ENCODE measurements around the gene GHDC.

The GHDC gene

DNA sequence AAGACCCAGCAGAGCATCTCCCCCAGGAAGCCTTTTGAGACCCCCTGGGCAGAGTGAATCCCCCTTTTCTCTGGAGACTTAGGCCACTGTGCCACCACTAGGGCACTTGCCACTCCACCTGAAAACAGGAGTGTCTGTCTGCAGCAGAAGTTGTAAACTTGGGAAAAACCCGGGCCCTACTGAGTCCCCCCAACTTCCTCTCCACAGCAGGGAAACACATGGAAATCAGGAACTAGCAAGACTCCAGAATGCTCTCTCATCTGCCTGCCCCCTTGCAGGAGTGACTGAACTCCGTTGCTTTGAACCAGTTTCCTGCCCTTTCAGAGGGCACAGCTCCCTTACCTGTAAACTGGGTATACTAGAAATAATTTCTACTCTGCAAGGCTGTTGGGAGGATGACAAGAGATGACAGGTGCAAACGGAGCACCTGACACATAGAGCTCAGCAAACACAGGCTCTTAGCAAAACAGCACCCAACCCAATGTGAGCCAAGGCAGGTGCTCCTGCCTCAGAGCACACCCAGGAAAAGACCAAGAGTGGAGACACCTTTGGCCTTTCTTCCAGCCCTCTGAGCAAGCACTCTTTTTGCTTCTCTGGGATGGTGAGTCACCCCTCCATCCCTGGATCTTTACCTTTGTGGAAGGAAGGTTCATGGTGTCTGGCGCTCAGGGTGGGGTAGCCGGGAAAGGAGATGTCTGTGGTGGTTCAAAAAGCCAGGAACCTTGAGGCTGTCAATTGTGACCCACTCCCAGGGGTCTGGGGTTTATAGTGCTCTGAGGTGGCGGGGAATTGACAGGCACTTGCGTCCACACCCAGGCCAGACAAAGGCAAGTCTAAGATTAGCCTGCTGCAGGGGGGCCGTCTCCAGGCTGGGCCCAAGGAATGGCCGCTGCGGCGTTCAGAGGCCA is 9.3 kb downstream of the GHDC start, which contains the start of gene HCRT:
Gene HCRT (minus strand): TSS at position 740 of the 908 bp plus-strand sequence. CDS start 87 bp downstream, at position 653.
- DNase-seq (ENCODE audit: low read depth in 2 of 3, low spot score in 1 of 3) = no peak

DNA sequence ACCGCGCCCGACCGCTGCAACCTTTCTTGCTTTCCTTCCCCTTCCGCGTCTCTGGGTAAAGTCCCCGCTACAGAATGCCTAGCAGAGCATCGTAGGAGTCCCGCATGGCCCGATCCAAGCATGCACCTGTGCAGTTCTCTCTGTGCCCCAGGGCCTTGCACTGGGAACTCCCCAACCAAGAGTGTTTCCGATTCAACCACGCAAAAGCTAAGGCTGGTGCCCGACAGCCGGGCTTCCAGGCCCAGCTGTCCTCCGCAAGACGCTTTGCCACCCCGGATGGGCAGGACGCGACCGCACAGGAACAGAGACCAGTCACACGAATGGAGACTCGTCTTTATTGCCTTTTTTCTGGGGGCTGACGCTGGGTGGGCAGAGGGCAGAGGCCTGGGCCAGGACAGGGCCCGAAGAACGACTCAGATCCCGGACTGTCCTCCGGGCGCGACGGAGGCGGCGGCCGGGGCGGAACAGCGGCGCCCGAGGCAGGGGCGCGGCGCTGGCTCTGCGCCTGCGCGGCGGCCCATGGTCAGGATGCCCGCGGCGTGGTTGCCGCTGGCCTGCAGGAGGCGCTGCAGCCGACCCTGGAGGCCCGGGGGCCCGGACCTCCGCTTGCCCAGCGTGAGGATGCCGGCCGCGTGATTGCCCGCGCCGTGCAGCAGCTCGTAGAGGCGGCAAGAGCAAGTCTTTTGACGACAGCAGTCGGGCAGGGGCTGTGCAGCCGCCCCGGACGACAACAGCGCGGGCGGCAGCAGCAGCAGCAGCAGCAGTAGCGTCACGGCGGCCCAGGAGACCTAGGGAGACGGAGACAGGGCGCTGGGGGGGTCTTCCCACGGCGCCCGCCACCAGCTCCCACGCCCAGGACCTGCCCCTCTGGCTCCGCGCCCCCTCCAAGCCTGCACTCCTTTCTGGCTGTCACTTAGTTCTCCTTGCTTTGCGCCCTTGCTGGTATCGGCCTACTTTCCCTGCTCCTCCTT is 10.3 kb downstream of the GHDC start:
- peak; percentile 66 to 78 (median 75) for DNase-seq (ENCODE audit: low read depth in 2 of 3, low spot score in 1 of 3)

DNA sequence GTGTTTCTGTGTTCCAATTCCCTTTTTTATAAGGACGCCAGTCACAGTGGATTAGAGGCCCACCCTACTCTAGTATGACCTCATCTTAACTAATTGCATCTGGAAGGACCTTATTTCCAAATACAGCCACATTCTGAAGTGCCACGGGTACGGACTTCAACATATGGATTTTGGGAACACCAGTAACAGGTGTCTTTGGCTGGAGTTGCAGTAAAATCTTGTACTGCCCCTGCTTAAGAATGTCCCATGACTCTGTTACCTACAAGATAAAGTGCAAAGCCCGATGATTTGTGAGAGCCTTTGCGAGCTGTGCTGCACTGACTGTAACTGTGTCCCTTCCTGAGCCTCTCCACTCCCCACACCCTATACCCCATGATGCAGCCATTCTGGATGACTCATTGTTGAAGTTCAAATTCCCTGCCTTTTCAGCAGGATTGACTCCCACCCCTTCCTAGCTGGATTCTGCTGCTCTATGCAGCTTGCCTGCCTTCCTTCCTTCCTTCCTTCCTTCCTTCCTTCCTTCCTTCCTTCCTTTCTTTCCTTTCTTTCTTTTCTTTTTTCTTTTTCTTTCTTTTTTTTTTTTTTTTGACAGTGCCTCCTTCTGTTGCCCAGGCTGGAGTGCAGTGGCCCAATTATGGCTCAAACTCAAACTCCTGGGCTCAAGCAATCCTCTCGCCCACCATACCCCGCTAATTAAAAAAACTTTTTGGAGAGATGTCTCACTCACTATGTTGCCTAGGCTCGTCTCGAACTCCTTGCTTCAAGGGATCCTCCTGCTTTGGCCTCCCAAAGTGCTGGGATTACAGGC is 11.2 kb downstream of the GHDC start:
- no peak for DNase-seq (ENCODE audit: low read depth in 2 of 3, low spot score in 1 of 3)

DNA sequence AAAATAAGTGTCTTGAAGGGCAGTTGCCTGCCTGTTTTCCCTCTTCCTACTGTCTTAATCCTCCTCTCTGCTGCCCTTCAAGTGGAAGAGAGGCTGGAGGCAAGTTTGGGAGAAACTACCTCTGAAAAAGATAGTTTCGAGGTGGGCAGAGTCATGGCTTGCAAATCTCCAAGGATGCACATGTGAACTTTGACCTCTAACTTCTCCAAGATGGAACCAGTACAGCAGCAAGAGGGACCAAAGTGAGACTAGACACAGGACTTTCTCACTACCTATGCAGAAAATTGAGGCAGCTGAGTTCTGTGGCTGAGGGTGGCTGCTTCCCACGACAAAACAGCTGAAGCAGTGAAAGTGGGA is 12.5 kb downstream of the GHDC start:
- no peak for DNase-seq (ENCODE audit: low read depth in 2 of 3, low spot score in 1 of 3)

DNA sequence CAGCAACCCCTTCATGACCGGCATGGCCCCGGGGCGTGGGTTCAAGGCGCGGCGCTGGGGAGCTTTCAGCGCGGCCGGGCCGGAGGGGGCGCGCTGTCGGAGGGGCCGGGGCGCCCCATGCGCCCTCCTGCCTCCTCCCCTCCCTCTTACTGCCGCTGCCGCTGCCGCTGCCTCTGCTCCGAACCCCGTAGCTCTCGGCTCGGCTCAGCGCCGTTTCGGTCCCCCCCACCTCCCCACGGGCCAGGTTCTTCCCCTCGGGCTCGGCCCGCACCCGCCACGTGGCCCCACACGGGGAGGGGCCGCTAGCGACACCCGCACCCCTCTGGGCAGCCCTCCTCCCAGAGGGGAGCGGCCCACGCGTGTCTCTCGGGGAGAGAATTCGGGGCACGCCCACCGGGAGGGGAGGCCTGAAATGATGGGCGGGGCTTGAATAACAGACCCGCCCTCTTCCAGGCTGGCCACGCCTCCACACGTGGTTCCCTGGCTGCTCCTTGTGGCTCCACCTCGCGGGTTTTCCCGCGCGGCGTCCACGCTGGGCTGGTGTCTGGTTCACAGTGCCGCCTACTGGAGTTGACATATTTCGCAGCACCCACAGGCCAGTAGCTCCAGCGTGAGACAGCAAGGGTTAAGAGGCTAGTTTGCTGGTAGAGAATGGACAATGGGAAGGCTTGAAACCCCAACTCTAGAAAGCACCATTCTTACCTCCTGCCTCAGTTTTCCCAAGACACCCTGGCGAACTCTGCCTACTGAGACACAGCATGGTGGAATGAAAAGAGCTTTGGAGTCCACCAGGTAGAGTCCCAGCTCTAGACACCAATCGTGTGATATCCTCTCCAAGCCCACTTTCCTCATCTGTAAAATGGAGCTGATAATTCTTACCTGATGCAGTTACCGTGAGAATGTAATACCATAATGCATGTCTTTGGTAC is 13.1 kb downstream of the GHDC start, which contains the start of gene KCNH4:
Gene KCNH4 (minus strand): TSS at position 221 of the 929 bp plus-strand sequence. CDS start 197 bp downstream, at position 24.
- peak; percentile 85 to 93 (median 88) for DNase-seq (ENCODE audit: low read depth in 2 of 3, low spot score in 1 of 3)

DNA sequence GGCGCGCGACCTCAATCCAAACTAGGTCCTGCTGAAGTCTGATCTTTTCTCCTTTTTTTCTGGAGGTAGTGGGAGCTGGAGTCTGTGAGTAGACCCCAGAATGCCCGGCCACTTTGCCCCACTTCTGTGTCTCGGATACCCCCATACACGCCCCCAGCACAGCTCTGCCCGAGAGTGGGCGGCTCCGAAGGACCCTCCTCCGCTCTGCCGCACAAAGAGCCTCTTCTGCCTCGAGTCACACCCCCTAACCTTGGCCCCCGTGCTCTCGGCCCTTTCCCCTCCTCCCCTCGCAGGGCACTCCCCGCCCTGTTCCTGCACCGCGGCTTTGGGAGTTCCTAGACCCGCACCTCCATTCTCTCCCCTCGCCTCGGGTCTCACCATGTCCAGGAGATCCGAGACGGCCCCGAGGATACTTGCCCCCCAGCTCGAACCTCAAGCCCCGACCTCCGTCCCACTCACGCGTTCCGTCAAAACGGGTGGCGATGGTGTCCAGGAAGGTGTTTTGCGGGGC is 13.8 kb downstream of the GHDC start:
- no peak for DNase-seq (ENCODE audit: low read depth in 2 of 3, low spot score in 1 of 3)

DNA sequence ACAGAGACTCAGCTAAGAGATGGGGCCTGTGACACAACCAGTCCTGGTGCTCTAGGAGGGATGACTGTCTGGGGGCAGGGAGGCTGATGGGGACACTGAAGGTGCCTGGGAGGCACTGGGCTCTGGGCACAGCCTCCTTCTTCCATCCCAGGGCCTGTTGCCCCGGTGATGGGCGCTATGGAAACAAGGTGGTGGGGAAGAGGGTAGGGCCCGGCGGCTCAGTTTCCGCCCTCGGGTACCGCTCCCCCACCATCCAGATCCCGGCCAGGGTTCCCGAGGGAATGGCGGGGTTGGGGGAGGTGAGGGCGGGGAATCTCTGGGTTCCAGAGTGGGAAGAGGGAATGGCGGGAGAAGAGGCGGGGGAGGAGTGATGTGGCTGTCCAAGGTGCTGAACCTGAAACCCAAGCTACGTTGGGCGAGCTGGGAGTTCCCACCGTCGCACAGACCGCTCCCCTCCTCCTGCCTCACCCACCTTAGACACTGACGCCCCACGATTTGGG is 14.3 kb downstream of the GHDC start:
- DNase-seq (ENCODE audit: low read depth in 2 of 3, low spot score in 1 of 3) = peak in 1 of 3 donors; percentile 10

DNA sequence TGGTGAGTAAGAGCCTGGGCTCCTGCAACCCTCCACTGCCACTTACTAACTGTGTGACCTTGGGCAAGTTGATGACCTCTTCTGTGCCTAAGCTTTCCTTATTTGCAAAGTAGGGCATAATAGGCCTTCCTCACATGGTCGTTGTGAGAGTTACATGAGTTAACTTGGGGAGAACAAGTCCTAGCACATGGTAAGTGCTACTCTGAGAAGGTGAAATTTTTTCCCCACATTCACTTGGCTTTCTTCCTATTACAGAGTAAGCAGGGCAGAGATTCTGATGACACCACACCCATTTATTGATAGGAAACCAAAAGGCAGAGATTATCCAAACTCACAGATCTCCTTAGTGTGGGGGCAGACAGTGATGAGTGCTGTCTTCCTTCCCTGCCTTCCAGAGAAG is 15.0 kb downstream of the GHDC start:
- DNase-seq (ENCODE audit: low read depth in 2 of 3, low spot score in 1 of 3) = no peak

DNA sequence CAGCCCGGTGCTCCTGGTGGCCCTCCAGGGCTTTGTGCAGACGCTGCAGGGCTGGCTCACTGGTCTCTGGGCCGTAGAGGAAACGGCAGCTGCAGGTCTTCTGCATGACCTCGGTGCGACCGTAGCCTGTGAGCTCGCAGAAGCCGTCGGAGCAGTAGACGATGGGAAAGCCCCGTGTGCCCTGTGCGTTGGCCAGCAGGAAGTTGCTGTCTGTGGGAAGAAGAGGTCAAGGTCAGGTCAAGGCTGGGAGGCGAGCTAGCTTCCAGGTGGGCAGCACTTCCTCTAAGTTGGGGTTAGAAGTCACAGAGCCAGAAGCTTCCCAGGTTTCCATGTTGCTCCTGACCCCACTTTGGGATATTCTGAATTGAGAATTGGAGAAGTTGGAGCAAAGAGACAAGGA is 15.5 kb downstream of the GHDC start:
- no peak for DNase-seq (ENCODE audit: low read depth in 2 of 3, low spot score in 1 of 3)

DNA sequence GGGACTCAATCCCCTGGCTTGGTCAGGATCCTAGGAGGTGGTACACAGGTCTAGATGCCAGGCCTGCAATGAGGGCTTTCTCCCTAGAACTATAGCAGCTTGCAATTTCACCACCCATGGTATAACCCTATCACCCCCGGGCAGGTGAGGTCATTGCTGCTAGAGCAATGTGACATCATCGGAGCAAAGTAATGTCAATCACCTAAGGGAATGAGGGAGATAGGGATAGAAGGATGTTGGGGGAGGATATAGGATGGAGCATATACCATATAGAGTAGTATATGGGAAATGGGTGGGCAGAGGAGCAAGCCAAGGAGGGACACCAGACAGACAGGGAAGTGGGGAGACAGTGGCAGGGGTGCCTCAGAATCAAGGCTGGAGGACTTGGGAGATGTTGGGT is 16.6 kb downstream of the GHDC start:
- DNase-seq (ENCODE audit: low read depth in 2 of 3, low spot score in 1 of 3) = no peak

DNA sequence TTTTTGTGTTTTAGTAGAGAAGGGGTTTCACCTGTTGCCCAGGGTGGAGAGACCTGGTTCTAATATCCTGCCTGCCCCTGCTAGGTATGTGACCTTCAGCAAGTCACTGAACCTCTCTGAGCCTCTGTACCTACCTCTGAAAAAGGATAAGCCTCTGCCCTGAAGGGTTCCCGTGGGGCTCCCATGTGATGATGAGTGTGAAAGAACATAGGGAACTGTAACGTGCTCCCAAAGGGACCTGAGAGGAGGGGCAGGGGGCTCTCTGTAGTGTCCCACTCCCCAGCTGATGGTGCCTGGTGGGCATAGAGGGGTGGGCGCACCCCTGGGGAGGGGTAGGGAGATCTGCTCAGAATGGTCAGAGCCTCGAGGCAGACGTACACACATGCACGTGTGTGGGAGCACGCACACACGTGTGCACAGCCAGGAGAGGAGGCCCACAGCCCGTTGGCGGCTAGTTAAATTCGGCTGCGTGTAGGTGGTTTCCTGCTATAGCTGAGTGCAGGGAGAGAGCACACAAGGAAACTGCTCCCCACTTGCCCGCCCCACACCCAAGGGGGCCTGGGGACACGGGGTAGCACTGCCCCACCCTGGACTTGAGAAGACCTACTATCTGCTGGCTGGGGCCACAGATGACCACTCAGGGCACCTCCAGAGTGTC is 20.0 kb downstream of the GHDC start:
- DNase-seq (ENCODE audit: low read depth in 2 of 3, low spot score in 1 of 3) = no peak

DNA sequence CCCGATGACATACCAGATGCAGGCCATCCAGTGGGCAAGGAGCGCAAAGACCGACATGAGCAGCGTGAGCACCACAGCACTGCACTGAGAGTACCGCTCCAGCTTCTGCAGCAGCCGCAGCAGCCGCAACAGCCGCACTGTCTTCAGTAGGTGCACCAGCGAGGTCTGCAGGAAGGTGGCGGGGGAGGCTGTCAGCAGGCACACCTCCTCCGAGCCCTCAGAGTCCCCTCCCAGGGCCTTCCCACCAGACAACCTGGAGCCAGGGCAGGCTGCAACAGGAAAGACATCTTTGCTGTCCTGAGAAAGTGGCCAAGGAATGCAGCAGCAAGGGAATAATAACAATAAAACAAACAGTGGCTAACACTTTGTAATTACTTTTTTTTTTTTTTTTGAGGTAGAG is 22.5 kb downstream of the GHDC start:
- no peak for DNase-seq (ENCODE audit: low read depth in 2 of 3, low spot score in 1 of 3)

DNA sequence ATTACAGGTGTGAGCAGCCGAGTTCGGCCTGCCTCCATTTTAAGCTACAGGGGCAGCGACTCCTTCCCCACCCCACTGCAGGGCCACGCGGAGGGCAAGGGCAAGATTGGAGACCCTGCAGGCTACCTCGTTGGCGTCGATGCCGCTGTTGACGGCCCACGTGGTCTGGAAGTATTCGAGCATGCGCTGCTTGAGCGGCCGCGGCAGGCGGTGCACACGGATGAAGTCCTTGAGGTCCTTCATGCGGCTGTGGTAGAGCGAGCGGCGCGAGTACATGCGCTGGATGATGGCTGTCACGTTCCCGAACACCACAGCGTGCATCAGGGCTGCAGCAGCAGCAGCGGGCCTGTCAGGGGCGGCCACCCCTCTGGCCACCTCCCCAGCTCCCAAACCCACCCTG is 24.9 kb downstream of the GHDC start:
- DNase-seq (ENCODE audit: low read depth in 2 of 3, low spot score in 1 of 3) = no peak

DNA sequence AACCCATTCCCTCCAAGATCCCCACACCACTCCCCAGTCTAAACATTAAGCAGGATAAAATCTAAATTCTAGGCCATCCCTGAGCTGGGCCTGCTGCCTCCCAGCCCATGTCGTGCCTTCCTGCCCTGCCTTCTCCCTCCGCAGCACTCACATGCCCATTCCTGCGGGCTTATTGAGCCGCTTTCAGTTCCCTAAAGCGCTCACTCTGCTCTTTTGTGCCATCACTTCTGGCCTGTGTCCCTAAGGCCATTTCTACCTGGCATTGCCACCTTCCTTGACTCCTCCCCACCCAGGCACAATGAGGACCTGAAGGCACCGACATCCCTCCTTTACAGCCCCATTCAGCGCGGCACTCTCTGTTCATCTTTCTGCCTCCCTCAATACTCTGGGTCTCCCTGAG is 26.5 kb downstream of the GHDC start:
- DNase-seq (ENCODE audit: low read depth in 2 of 3, low spot score in 1 of 3) = no peak

DNA sequence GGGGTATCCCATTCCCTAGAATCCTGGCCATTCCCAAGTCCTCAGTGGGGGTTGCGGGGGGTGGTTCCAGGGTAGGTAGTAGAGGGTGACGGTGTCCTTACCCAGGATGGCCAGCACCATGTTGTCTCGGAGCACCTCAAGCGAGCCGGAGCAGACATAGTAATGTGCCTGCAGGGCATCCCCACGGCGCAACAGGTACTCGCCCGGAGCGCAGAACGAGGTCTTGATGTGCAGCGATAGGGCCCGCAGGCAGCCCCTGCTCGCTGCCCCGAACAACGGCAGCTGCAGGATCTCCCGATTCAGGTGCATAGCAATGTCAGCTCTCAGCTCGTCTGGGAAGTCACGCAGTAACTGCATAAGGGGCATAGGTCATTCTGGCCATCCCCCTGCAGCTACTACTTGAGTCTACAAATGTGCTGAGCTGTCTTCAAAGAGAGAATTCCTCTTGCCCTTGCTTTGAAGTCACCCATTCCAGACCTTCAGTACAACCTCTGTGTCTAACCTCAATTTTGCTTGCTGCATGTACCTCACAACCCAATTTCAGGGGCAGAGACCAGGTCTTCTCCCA is 28.0 kb downstream of the GHDC start:
- DNase-seq (ENCODE audit: low read depth in 2 of 3, low spot score in 1 of 3) = no peak

DNA sequence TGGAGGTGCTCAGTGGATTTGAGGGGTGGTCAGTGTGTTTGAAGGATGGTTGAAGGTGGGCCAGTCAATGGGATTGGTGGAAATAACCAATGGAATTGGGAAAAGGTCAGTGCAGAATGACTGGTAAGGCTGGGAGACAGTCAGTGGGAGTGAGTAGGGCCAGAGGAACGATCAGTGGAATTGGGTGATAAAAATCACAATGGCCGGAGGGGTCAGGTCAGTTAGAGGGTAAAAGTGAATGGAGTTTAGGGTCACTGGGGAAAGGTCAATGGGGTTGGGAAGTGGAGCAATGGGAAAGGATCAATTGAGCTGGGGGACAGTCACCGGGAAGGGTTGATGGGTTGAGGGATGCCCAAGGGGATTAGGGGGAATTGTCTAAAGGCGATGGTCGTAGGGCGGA is 28.5 kb downstream of the GHDC start:
- DNase-seq (ENCODE audit: low read depth in 2 of 3, low spot score in 1 of 3) = no peak

DNA sequence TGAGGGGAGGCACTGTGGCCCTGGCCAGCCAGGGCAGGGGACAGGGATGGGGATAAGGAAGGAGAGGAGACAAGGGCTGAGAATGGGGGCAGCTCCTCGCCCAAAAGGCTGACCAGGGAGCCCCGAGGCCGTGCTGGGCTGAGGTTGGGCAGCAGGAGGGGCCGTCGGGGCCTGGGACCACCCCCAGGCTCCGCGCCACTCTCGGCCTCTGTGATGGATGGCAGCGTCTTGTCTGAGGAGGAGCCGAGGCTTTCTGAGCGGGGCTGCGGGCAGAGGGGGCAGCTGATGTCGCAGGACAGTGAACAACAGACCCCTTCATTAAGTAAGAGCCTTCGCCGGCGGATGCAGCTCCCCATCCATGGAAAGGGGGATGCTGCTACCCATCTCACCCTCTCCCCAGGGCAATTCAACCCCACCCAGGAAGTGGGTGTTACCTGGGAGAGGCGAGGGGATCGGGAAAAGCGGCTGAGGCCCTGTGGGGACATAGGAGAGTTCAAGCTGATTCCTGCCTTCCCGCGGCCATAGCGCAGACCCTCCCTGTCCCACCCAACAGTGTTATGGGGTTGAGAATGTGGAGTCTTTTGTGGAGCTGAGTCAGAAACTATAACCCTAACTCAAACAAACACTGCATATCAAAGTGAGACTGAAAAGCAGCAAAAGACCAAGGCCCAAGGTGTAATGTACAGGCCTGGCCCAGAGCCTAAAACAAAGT is 30.4 kb downstream of the GHDC start:
- DNase-seq (ENCODE audit: low read depth in 2 of 3, low spot score in 1 of 3) = no peak

DNA sequence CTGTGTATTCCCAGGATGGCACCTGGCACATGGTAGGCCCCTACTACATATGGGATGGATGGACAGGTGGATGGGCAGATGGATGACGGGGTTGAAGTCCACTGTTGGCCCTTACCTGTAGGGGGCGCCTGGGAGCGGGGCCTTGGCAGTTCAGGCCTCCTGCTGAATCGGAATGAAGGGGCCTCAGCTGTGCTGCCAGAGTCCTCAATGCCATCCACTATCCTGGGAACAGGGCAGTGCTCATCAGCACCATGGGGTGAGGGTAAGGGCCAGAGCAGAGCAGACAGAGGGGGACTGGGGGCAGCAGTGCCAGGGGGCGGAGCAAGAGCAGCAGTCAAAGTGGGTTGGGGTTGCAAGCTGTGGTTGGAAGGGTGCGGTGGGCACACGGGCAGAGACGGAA is 31.2 kb downstream of the GHDC start:
- peak; percentile 33 to 55 (median 51) for DNase-seq (ENCODE audit: low read depth in 2 of 3, low spot score in 1 of 3)

Measured in stimulated activated CD4-positive, alpha-beta T cell treated with anti-CD3 and anti-CD28 coated beads, Interleukin-12 subunit alpha, Interleukin-12 subunit beta, amount 100 ng/mL, for 48 hours (primary cell).